ENCODE data around the gene RGL1.

Gene RGL1

GRCh38 chr1:183869664-183870063, 64.7 kb downstream of the RGL1 start:
- no peak overlapping the region for H3K4me3 ChIP-seq (ENCODE audit: low read depth, low read length)
- TF ChIP-seq CTCF (IDR thresholded peaks at IDR 0.05; ENCODE audit: insufficient read depth, low read depth, low read length, missing control alignments) = no peak
- DNase-seq (ENCODE audit: low read depth) = no peak

- no peak for TF ChIP-seq CTCF (IDR thresholded peaks at IDR 0.05; ENCODE audit: insufficient read depth, low read depth, low read length, missing control alignments)
- DNase-seq (ENCODE audit: low read depth) = no peak
- no peak overlapping the region for H3K4me3 ChIP-seq (ENCODE audit: low read depth, low read length)
Measured at GRCh38 chr1:183870351-183871077, 65.6 kb downstream of the RGL1 start.

- no peak overlapping the region for H3K4me3 ChIP-seq (ENCODE audit: low read depth, low read length)
- TF ChIP-seq CTCF (IDR thresholded peaks at IDR 0.05; ENCODE audit: insufficient read depth, low read depth, low read length, missing control alignments) = no peak
Measured at GRCh38 chr1:183871142-183871541, 66.2 kb downstream of the RGL1 start.

GRCh38 chr1:183871601-183872000, 66.7 kb downstream of the RGL1 start:
- TF ChIP-seq CTCF (IDR thresholded peaks at IDR 0.05; ENCODE audit: insufficient read depth, low read depth, low read length, missing control alignments) = no peak
- no peak overlapping the region for H3K4me3 ChIP-seq (ENCODE audit: low read depth, low read length)

More at GRCh38 chr1:183871142-183871541, 66.2 kb downstream of the RGL1 start:
- peak; percentile 31 for DNase-seq (ENCODE audit: low read depth)

GRCh38 chr1:183872403-183872802, 67.5 kb downstream of the RGL1 start:
- no peak for DNase-seq (ENCODE audit: low read depth)
- no peak overlapping the region for H3K4me3 ChIP-seq (ENCODE audit: low read depth, low read length)
- TF ChIP-seq CTCF (IDR thresholded peaks at IDR 0.05; ENCODE audit: insufficient read depth, low read depth, low read length, missing control alignments) = no peak

More at GRCh38 chr1:183871601-183872000, 66.7 kb downstream of the RGL1 start:
- no peak for DNase-seq (ENCODE audit: low read depth)

- H3K4me3 ChIP-seq (ENCODE audit: low read depth, low read length) = no peak overlapping the region
- no peak for TF ChIP-seq CTCF (IDR thresholded peaks at IDR 0.05; ENCODE audit: insufficient read depth, low read depth, low read length, missing control alignments)
- peak; percentile 45 for DNase-seq (ENCODE audit: low read depth)
Measured at GRCh38 chr1:183873642-183874041, 68.7 kb downstream of the RGL1 start.

GRCh38 chr1:183876309-183876708, 71.4 kb downstream of the RGL1 start:
- H3K4me3 ChIP-seq (ENCODE audit: low read depth, low read length) = no peak overlapping the region
- no peak for TF ChIP-seq CTCF (IDR thresholded peaks at IDR 0.05; ENCODE audit: insufficient read depth, low read depth, low read length, missing control alignments)
- DNase-seq (ENCODE audit: low read depth) = no peak
